ENCODE results near the gene SSC4D. TPM values are rescaled to one million over a fixed set of nuclear protein-coding genes. Genes with fewer than 3 reads are reported as not detected.

SSC4D gene
- polyA plus RNA-seq, 3 donors: 0.48 to 0.56 (median 0.56) TPM

- Histone ChIP-seq H3K4me3 (replicated peaks in 1 of 3; ENCODE audit: low read depth in 2 of 3, low read length in 3 of 3) (no peak overlapping the region), H3K27ac (ENCODE audit: low read depth in 1 of 2, low read length in 2 of 2) (no peak overlapping the region), H3K27me3 (ENCODE audit: control insufficient read depth in 2 of 2, insufficient read depth in 2 of 2, low read length in 2 of 2) (no peaks in the 10 kb centered on the region), H3K4me1 (ENCODE audit: control insufficient read depth in 1 of 2, insufficient read depth in 2 of 2, low read length in 2 of 2) (peaks cover 53 to 54% of the 10 kb centered on the region in 2 donors), H4K20me1 (ENCODE audit: insufficient read depth, low read length) (no peaks in the 10 kb centered on the region), H3K79me2 (ENCODE audit: insufficient read depth, low read length) (no peaks in the 10 kb centered on the region), H3K36me3 (replicated peaks in 1 of 2; ENCODE audit: control insufficient read depth in 1 of 2, insufficient read depth in 2 of 2, low read length in 2 of 2) (no peaks in the 10 kb centered on the region), H3K4me2 (replicated peaks; ENCODE audit: extremely low read depth, low read length, poor library complexity, severe bottlenecking) (no peak overlapping the region), H3K9me3 (replicated peaks in 1 of 2; ENCODE audit: control insufficient read depth in 1 of 2, insufficient read depth in 1 of 2, low read length in 2 of 2) (no peaks in the 10 kb centered on the region), H2AFZ (ENCODE audit: insufficient read depth, low read depth, low read length, poor library complexity, severe bottlenecking) (no peak overlapping the region), H3K9ac (ENCODE audit: insufficient read depth, low read length, poor library complexity, severe bottlenecking) (no peak overlapping the region)
- Mint-ChIP-seq H3K27me3 (ENCODE audit: low read depth in 3 of 3) (peaks cover 0 to 4% (median 0%) of the 10 kb centered on the region in 3 donors), H3K4me1 (peaks cover 54% of the 10 kb centered on the region), H3K4me3 (no peak overlapping the region), H3K36me3 (no peaks in the 10 kb centered on the region), H3K27ac (no peak overlapping the region), H3K9me3 (peaks cover 0 to 2% (median 0%) of the 10 kb centered on the region in 7 donors)
- no peak for TF ChIP-seq CTCF (IDR thresholded peaks at IDR 0.05)
- WGBS (ENCODE audit: insufficient coverage): 97% methylated on average over 5 of the region's 6 CpGs
- intact Hi-C loops (cut with micrococcal nuclease): no loop called here
- no peak for DNase-seq
Observed at GRCh38 chr7:76369018-76369417, 40.5 kb downstream of the SSC4D start.

GRCh38 chr7:76368190-76368589, 41.3 kb downstream of the SSC4D start:
- Mint-ChIP-seq H3K36me3 (no peaks in the 10 kb centered on the region), H3K27me3 (ENCODE audit: low read depth in 3 of 3) (peaks cover 0 to 1% (median 0%) of the 10 kb centered on the region in 3 donors), H3K27ac (no peak overlapping the region), H3K4me1 (peaks cover 54% of the 10 kb centered on the region), H3K9me3 (peaks cover 0 to 2% (median 0%) of the 10 kb centered on the region in 7 donors), H3K4me3 (no peak overlapping the region)
- Histone ChIP-seq H4K20me1 (ENCODE audit: insufficient read depth, low read length) (no peaks in the 10 kb centered on the region), H3K27ac (ENCODE audit: low read depth in 1 of 2, low read length in 2 of 2) (no peak overlapping the region), H3K4me2 (replicated peaks; ENCODE audit: extremely low read depth, low read length, poor library complexity, severe bottlenecking) (no peak overlapping the region), H3K4me3 (replicated peaks in 1 of 3; ENCODE audit: low read depth in 2 of 3, low read length in 3 of 3) (no peak overlapping the region), H3K27me3 (ENCODE audit: control insufficient read depth in 2 of 2, insufficient read depth in 2 of 2, low read length in 2 of 2) (no peaks in the 10 kb centered on the region), H3K9ac (ENCODE audit: insufficient read depth, low read length, poor library complexity, severe bottlenecking) (no peak overlapping the region), H3K4me1 (ENCODE audit: control insufficient read depth in 1 of 2, insufficient read depth in 2 of 2, low read length in 2 of 2) (peaks cover 53 to 54% of the 10 kb centered on the region in 2 donors), H2AFZ (ENCODE audit: insufficient read depth, low read depth, low read length, poor library complexity, severe bottlenecking) (no peak overlapping the region), H3K79me2 (ENCODE audit: insufficient read depth, low read length) (no peaks in the 10 kb centered on the region), H3K9me3 (replicated peaks in 1 of 2; ENCODE audit: control insufficient read depth in 1 of 2, insufficient read depth in 1 of 2, low read length in 2 of 2) (no peaks in the 10 kb centered on the region), H3K36me3 (replicated peaks in 1 of 2; ENCODE audit: control insufficient read depth in 1 of 2, insufficient read depth in 2 of 2, low read length in 2 of 2) (no peaks in the 10 kb centered on the region)
- WGBS (ENCODE audit: insufficient coverage): 100% methylated on average over 5 of the region's 8 CpGs
- no peak for TF ChIP-seq CTCF (IDR thresholded peaks at IDR 0.05)
- intact Hi-C loops (cut with micrococcal nuclease): no loop called here
- DNase-seq: no peak

All from CD14-positive monocyte (primary cell).